Thoracic aorta (tissue), 2 donors: Measurements from ENCODE around the gene MAPK6. TPM values are rescaled to one million over a fixed set of nuclear protein-coding genes. Genes with fewer than 3 reads are reported as not detected.

Experiments used
- ATAC-seq: fragments of 150-250 bp; one replicate; pipeline ENCODE4 v1.8.0; 2017; ENCODE audit warnings: low read depth; ENCODE audit not compliant: insufficient number of reproducible peaks, low FRiP score
- DNase-seq: peaks from one replicate; pipeline ENCODE4 v3.0.0-alpha.2; 2020; ENCODE audit warnings: low spot score
- H3K27ac ChIP-seq, 2 donors: fragments of 200-600 bp; sonication (generic); 1 replicate in 1 of 2; 2 replicates in 1 of 2; pipeline ENCODE4 v1.5.1; 2016; ENCODE audit warnings: mild to moderate bottlenecking in 2 of 2, moderate library complexity in 2 of 2
- H3K27me3 ChIP-seq: fragments of 200-600 bp; sonication (generic); replicated peaks from 2 replicates; pipeline ENCODE4 v1.6.0; 2016; ENCODE audit warnings: mild to moderate bottlenecking; ENCODE audit not compliant: insufficient read depth
- H3K36me3 ChIP-seq: fragments of 200-600 bp; sonication (generic); one replicate; pipeline ENCODE4 v1.5.1; 2016
- H3K4me1 ChIP-seq, 2 donors: fragments of 200-600 bp; sonication (generic); 1 replicate in 1 of 2; 2 replicates in 1 of 2; pipeline versions ENCODE4 v1.5.1 to v1.6.0; 2016; ENCODE audit warnings: low read depth in 2 of 2, mild to moderate bottlenecking in 1 of 2; ENCODE audit not compliant: control insufficient read depth in 1 of 2
- H3K4me3 ChIP-seq: fragments of 200-600 bp; sonication (generic); 2 replicates; pipeline ENCODE4 v1.5.1; 2016; ENCODE audit warnings: mild to moderate bottlenecking
- H3K9me3 ChIP-seq: fragments of 200-600 bp; sonication (generic); 2 replicates; pipeline ENCODE4 v1.5.1; 2016
- CTCF ChIP-seq: fragments of 200-600 bp; sonication (generic); IDR thresholded peaks from one replicate; pipeline ENCODE4 v1.5.1; 2019; ENCODE audit warnings: antibody characterized with exemption
- total RNA-seq, 2 donors: library from RNA; depleted of rRNA; stranded (reverse); fragments of >200 nt; gene quantifications; one replicate each; pipeline versions ENCODE4 v1.1.0 to v1.2.3, GENCODE V29; 2016

The MAPK6 gene
- total RNA-seq, 2 donors from 2014 or later = 11.2 to 24.8 TPM

GRCh38 chr15:52057996-52058395 is 39.0 kb downstream of the MAPK6 start:
- H3K27ac ChIP-seq = no peak overlapping the region
- H3K4me1 ChIP-seq = no peaks in the 10 kb centered on the region
- no peak for DNase-seq
- no peaks in the 10 kb centered on the region for H3K9me3 ChIP-seq
- no peak for TF ChIP-seq CTCF
- peaks cover 26% of the 10 kb centered on the region for H3K36me3 ChIP-seq
- ATAC-seq = no peak
- no peak overlapping the region for H3K4me3 ChIP-seq
- H3K27me3 ChIP-seq = no peaks in the 10 kb centered on the region

- no peaks in the 10 kb centered on the region for H3K4me1 ChIP-seq
- ATAC-seq = no peak
- no peaks in the 10 kb centered on the region for H3K9me3 ChIP-seq
Observed at GRCh38 chr15:52060501-52060900, 41.5 kb downstream of the MAPK6 start.

GRCh38 chr15:52066842-52067544 is 48.0 kb downstream of the MAPK6 start:
- H3K36me3 ChIP-seq = peaks cover 11% of the 10 kb centered on the region
- TF ChIP-seq CTCF = no peak
- no peaks in the 10 kb centered on the region for H3K4me1 ChIP-seq
- H3K4me3 ChIP-seq = no peak overlapping the region
- no peaks in the 10 kb centered on the region for H3K27me3 ChIP-seq
- no peak for DNase-seq
- H3K9me3 ChIP-seq = no peaks in the 10 kb centered on the region
- no peak for ATAC-seq
- no peak overlapping the region for H3K27ac ChIP-seq

More at GRCh38 chr15:52060501-52060900, 41.5 kb downstream of the MAPK6 start:
- Histone ChIP-seq H3K4me3 (no peak overlapping the region), H3K27ac (no peak overlapping the region), H3K36me3 (peaks cover 36% of the 10 kb centered on the region), H3K27me3 (no peaks in the 10 kb centered on the region)
- no peak for TF ChIP-seq CTCF
- no peak for DNase-seq

- no peak for DNase-seq
- no peaks in the 10 kb centered on the region for H3K4me1 ChIP-seq
- H3K27ac ChIP-seq = no peak overlapping the region
- H3K9me3 ChIP-seq = no peaks in the 10 kb centered on the region
- TF ChIP-seq CTCF = no peak
- no peak overlapping the region for H3K4me3 ChIP-seq
- H3K36me3 ChIP-seq = peaks cover 11% of the 10 kb centered on the region
- ATAC-seq = no peak
- no peaks in the 10 kb centered on the region for H3K27me3 ChIP-seq
Observed at GRCh38 chr15:52067545-52067926, 48.5 kb downstream of the MAPK6 start.

- DNase-seq = no peak
- no peaks in the 10 kb centered on the region for H3K9me3 ChIP-seq
- H3K4me1 ChIP-seq = no peaks in the 10 kb centered on the region
- no peak for TF ChIP-seq CTCF
- no peaks in the 10 kb centered on the region for H3K27me3 ChIP-seq
- no peak for ATAC-seq
- peaks cover 9% of the 10 kb centered on the region for H3K36me3 ChIP-seq
- H3K4me3 ChIP-seq = no peak overlapping the region
- H3K27ac ChIP-seq = no peak overlapping the region
Observed at GRCh38 chr15:52068004-52068615, 49.1 kb downstream of the MAPK6 start.
